Cardiac muscle cell (in vitro differentiated cells and primary cell): ENCODE results near the gene KLF15. TPM values are rescaled to one million over a fixed set of nuclear protein-coding genes. Genes with fewer than 3 reads are reported as not detected.
A peak's percentile ranks its signal among the peaks of the same experiment; 100 is the strongest.

Source experiments
- DNase-seq, 2 donors: peaks; one replicate each; pipeline versions ENCODE4 v3.0.0 to v3.0.0-alpha.2; 2010 to 2017; ENCODE audit warnings: low read depth in 1 of 2, low spot score in 1 of 2
- H3K27ac ChIP-seq: fragments of 200-600 bp; sonication (generic); 2 replicates; pipeline ENCODE4 v1.5.1; 2016
- H3K27me3 ChIP-seq: fragments of 200-600 bp; sonication (generic); 2 replicates; pipeline ENCODE4 v1.6.0; 2016; ENCODE audit warnings: control low read depth
- H3K36me3 ChIP-seq: fragments of 200-600 bp; sonication (generic); 2 replicates; pipeline ENCODE4 v1.5.1; 2016; ENCODE audit warnings: control low read depth
- H3K4me1 ChIP-seq: fragments of 200-600 bp; sonication (generic); 2 replicates; pipeline ENCODE4 v1.8.1; 2017; ENCODE audit warnings: low read depth, mild to moderate bottlenecking, mixed run types
- H3K4me3 ChIP-seq: fragments of 200-600 bp; sonication (generic); 2 replicates; pipeline ENCODE4 v1.5.1; 2016; ENCODE audit warnings: mild to moderate bottlenecking
- H3K9me3 ChIP-seq: fragments of 200-600 bp; sonication (generic); 2 replicates; pipeline ENCODE4 v1.5.1; 2017; ENCODE audit warnings: low read depth, mild to moderate bottlenecking, control low read depth
- CTCF ChIP-seq: IDR thresholded peaks from 2 replicates; pipeline ENCODE4 v1.5.1; 2012; ENCODE audit warnings: low read depth, mild to moderate bottlenecking, low read length
- polyA plus RNA-seq: library from polyadenylated mRNA; unstranded; fragments of >200 nt; fragmentation: Nextera tagmentation; extraction: Ambion mirVana; gene quantifications from 2 replicates; pipeline ENCODE4 v1.2.1, GENCODE V29; 2016
- total RNA-seq: library from RNA; depleted of rRNA; stranded (reverse); fragments of >200 nt; gene quantifications from 2 replicates; pipeline ENCODE4 v1.2.3, GENCODE V29; 2016

The KLF15 gene
- total and polyA plus RNA-seq, 2 experiments from 2014 or later = 0.75 to 16.5 TPM

- no peaks in the 10 kb centered on the region for H3K4me1 ChIP-seq
- DNase-seq = no peak
- TF ChIP-seq CTCF = no peak
- H3K4me3 ChIP-seq = no peak overlapping the region
- no peak overlapping the region for H3K27ac ChIP-seq
- no peaks in the 10 kb centered on the region for H3K27me3 ChIP-seq
- no peaks in the 10 kb centered on the region for H3K36me3 ChIP-seq
- H3K9me3 ChIP-seq = no peaks in the 10 kb centered on the region
Measured at GRCh38 chr3:126319701-126320295, 37.4 kb downstream of the KLF15 start.

GRCh38 chr3:126317029-126317996, 39.9 kb downstream of the KLF15 start:
- H3K4me3 ChIP-seq = no peak overlapping the region
- H3K9me3 ChIP-seq = no peaks in the 10 kb centered on the region
- no peak for DNase-seq
- no peak overlapping the region for H3K27ac ChIP-seq
- no peaks in the 10 kb centered on the region for H3K36me3 ChIP-seq
- H3K27me3 ChIP-seq = no peaks in the 10 kb centered on the region
- no peaks in the 10 kb centered on the region for H3K4me1 ChIP-seq
- no peak for TF ChIP-seq CTCF

- TF ChIP-seq CTCF = no peak
- H3K36me3 ChIP-seq = no peaks in the 10 kb centered on the region
- no peak overlapping the region for H3K4me3 ChIP-seq
- no peaks in the 10 kb centered on the region for H3K27me3 ChIP-seq
- H3K9me3 ChIP-seq = no peaks in the 10 kb centered on the region
- H3K27ac ChIP-seq = no peak overlapping the region
- no peak for DNase-seq
- no peaks in the 10 kb centered on the region for H3K4me1 ChIP-seq
Measured at GRCh38 chr3:126316501-126316939, 40.7 kb downstream of the KLF15 start.

GRCh38 chr3:126316031-126316461, 41.2 kb downstream of the KLF15 start:
- DNase-seq = no peak
- Histone ChIP-seq H3K4me1 (no peaks in the 10 kb centered on the region), H3K27me3 (no peaks in the 10 kb centered on the region), H3K36me3 (no peaks in the 10 kb centered on the region), H3K9me3 (no peaks in the 10 kb centered on the region), H3K4me3 (no peak overlapping the region), H3K27ac (no peak overlapping the region)
- TF ChIP-seq CTCF = no peak

- Histone ChIP-seq H3K27ac (no peak overlapping the region), H3K36me3 (no peaks in the 10 kb centered on the region), H3K9me3 (no peaks in the 10 kb centered on the region), H3K4me3 (no peak overlapping the region), H3K27me3 (no peaks in the 10 kb centered on the region), H3K4me1 (no peaks in the 10 kb centered on the region)
- TF ChIP-seq CTCF = no peak
- DNase-seq = peak in 1 of 2 donors; percentile 39
Measured at GRCh38 chr3:126314790-126315658, 42.2 kb downstream of the KLF15 start.
